HTERT RPE-1 (cell line): ENCODE results near the gene MRPL42.
"Not testable (repeated sequence)": the region's sequence is repeated elsewhere in the genome, so short reads cannot be mapped to it uniquely, and the experiment has no call there.

Experiments used
- in situ Hi-C: fragments of 300-500 bp; cut with MboI; formaldehyde crosslinking; loops from 4 replicates; pipeline ENCODE4 v1.14.3; 2020; ENCODE audit warnings: low sequenced_read_pairs

Gene MRPL42

GRCh38 chr12:93497456-93497855, 30.1 kb downstream of the MRPL42 start:
- in situ Hi-C loops, result no loop called here

GRCh38 chr12:93498813-93499212, 31.5 kb downstream of the MRPL42 start:
- in situ Hi-C loops, result not testable (repeated sequence)

- in situ Hi-C loops, result no loop called here
These were observed 32.9 kb downstream of the MRPL42 start for GRCh38 chr12:93500201-93500600.

GRCh38 chr12:93500667-93501066, 33.4 kb downstream of the MRPL42 start:
- in situ Hi-C loops, result no loop called here

GRCh38 chr12:93502802-93503623, 35.7 kb downstream of the MRPL42 start:
- in situ Hi-C loops, result no loop called here

- in situ Hi-C loops, result no loop called here
These were observed 39.9 kb downstream of the MRPL42 start for GRCh38 chr12:93507165-93507564.

GRCh38 chr12:93509506-93509905, 42.2 kb downstream of the MRPL42 start:
- in situ Hi-C loops, result no loop called here

GRCh38 chr12:93514853-93515252, 47.5 kb downstream of the MRPL42 start:
- in situ Hi-C loops, result no loop called here

- in situ Hi-C loops, result no loop called here
These were observed 51.4 kb downstream of the MRPL42 start for GRCh38 chr12:93518725-93519124.

- in situ Hi-C loops, result no loop called here
These were observed 52.5 kb downstream of the MRPL42 start for GRCh38 chr12:93519859-93520258.

GRCh38 chr12:93520454-93520853, 53.1 kb downstream of the MRPL42 start:
- in situ Hi-C loops, result no loop called here

GRCh38 chr12:93521225-93522080, 54.1 kb downstream of the MRPL42 start:
- in situ Hi-C loops, result no loop called here

- in situ Hi-C loops, result no loop called here
These were observed 57.2 kb downstream of the MRPL42 start for GRCh38 chr12:93524386-93525133.

- in situ Hi-C loops, result no loop called here
These were observed 59.6 kb downstream of the MRPL42 start for GRCh38 chr12:93526786-93527428.

GRCh38 chr12:93530358-93530757, 63.0 kb downstream of the MRPL42 start:
- in situ Hi-C loops, result no loop called here

- in situ Hi-C loops, result no loop called here
These were observed 66.0 kb downstream of the MRPL42 start for GRCh38 chr12:93533310-93533709.

- in situ Hi-C loops, result no loop called here
These were observed 68.9 kb downstream of the MRPL42 start for GRCh38 chr12:93536111-93536765.

- in situ Hi-C loops, result no loop called here
These were observed 69.6 kb downstream of the MRPL42 start for GRCh38 chr12:93536766-93537488.

- in situ Hi-C loops, result no loop called here
These were observed 70.5 kb downstream of the MRPL42 start for GRCh38 chr12:93537769-93538168.

GRCh38 chr12:93539821-93540220, 72.5 kb downstream of the MRPL42 start:
- in situ Hi-C loops, result no loop called here
